GM23338 (cell line): ENCODE data around the gene ESRRB. TPM values are rescaled to one million over a fixed set of nuclear protein-coding genes. Genes with fewer than 3 reads are reported as not detected.

Source experiments
- ATAC-seq: fragments of 200-7000 bp; cut with Tn5 transposase; 3 replicates; pipeline ENCODE4 v1.9.1; 2020
- DNase-seq: peaks from one replicate; pipeline ENCODE4 v3.0.0-alpha.2; 2015; ENCODE audit warnings: low spot score
- H2AFZ ChIP-seq: fragments of 200-600 bp; sonication (generic); 2 replicates; pipeline ENCODE4 v1.8.0; 2016; ENCODE audit warnings: antibody characterized with exemption, mild to moderate bottlenecking, moderate library complexity
- H3F3A ChIP-seq: fragments of 200-600 bp; sonication (generic); replicated peaks from 2 replicates; pipeline ENCODE4 v1.8.0; 2017; ENCODE audit warnings: antibody characterized with exemption, mixed run types, low read depth
- H3K27ac ChIP-seq: fragments of 200-600 bp; sonication (generic); 2 replicates; pipeline ENCODE4 v1.6.1; 2016; ENCODE audit warnings: low read depth
- H3K27me3 ChIP-seq: fragments of 200-600 bp; sonication (generic); 2 replicates; pipeline ENCODE4 v1.8.0; 2016; ENCODE audit warnings: mild to moderate bottlenecking, mixed run types, moderate library complexity; ENCODE audit not compliant: insufficient read depth
- H3K36me3 ChIP-seq: fragments of 200-600 bp; sonication (generic); 2 replicates; pipeline ENCODE4 v1.8.0; 2016; ENCODE audit warnings: mild to moderate bottlenecking; ENCODE audit not compliant: insufficient read depth
- H3K4me1 ChIP-seq: fragments of 200-600 bp; sonication (generic); 2 replicates; pipeline ENCODE4 v1.8.0; 2016; ENCODE audit warnings: mild to moderate bottlenecking, moderate library complexity; ENCODE audit not compliant: insufficient read depth
- H3K4me2 ChIP-seq: fragments of 200-600 bp; sonication (generic); 2 replicates; pipeline ENCODE4 v1.7.1; 2017; ENCODE audit warnings: mixed run types
- H3K4me3 ChIP-seq: fragments of 200-600 bp; sonication (generic); 2 replicates; pipeline ENCODE4 v1.6.1; 2016; ENCODE audit warnings: mixed run types
- H3K79me2 ChIP-seq: fragments of 200-600 bp; sonication (generic); replicated peaks from 2 replicates; pipeline ENCODE4 v1.8.0; 2017; ENCODE audit warnings: mild to moderate bottlenecking; ENCODE audit not compliant: insufficient read depth
- H3K9me2 ChIP-seq: fragments of 200-600 bp; sonication (generic); 2 replicates; pipeline ENCODE4 v1.8.0; 2017; ENCODE audit not compliant: insufficient read depth
- H4K20me1 ChIP-seq: fragments of 200-600 bp; sonication (generic); replicated peaks from 2 replicates; pipeline ENCODE4 v1.8.0; 2017; ENCODE audit warnings: mild to moderate bottlenecking; ENCODE audit not compliant: insufficient read depth
- H3K27ac Mint-ChIP-seq: 2 replicates; pipeline ENCODE4 v1.8.0; 2020; ENCODE audit warnings: inconsistent platforms, mild to moderate bottlenecking, moderate library complexity, mixed read lengths
- H3K27me3 Mint-ChIP-seq: 3 replicates; pipeline ENCODE4 v1.8.0; 2022; ENCODE audit warnings: low read depth, mild to moderate bottlenecking, moderate library complexity, mixed read lengths, inconsistent platforms; ENCODE audit not compliant: insufficient read depth, poor library complexity
- H3K36me3 Mint-ChIP-seq: 3 replicates; pipeline ENCODE4 v1.8.0; 2021; ENCODE audit warnings: low read depth, mild to moderate bottlenecking, inconsistent platforms, moderate library complexity, mixed read lengths
- H3K4me1 Mint-ChIP-seq: 3 replicates; pipeline ENCODE4 v1.8.0; 2020; ENCODE audit warnings: mild to moderate bottlenecking, inconsistent platforms, mixed read lengths
- H3K4me3 Mint-ChIP-seq: 3 replicates; pipeline ENCODE4 v1.8.0; 2021; ENCODE audit warnings: moderate library complexity, mild to moderate bottlenecking, inconsistent platforms, mixed read lengths
- H3K9me3 Mint-ChIP-seq: 3 replicates; pipeline ENCODE4 v1.8.0; 2020; ENCODE audit warnings: moderate library complexity, mild to moderate bottlenecking, inconsistent platforms, mixed read lengths
- CREB1 ChIP-seq: fragments of 250-450 bp; sonication (Bioruptor Pico); IDR thresholded peaks from 2 replicates; pipeline ENCODE4 v1.5.0; 2020; ENCODE audit warnings: low read depth, mild to moderate bottlenecking, moderate library complexity
- EZH2 ChIP-seq: fragments of 200-600 bp; sonication (generic); IDR thresholded peaks from one replicate; pipeline ENCODE4 v1.8.0; 2017; ENCODE audit warnings: antibody characterized with exemption, mild to moderate bottlenecking, low read depth; ENCODE audit not compliant: unreplicated experiment
- EZH2phosphoT487 ChIP-seq: fragments of 200-600 bp; sonication (generic); IDR thresholded peaks from one replicate; pipeline ENCODE4 v1.8.1; 2018; ENCODE audit warnings: antibody characterized with exemption; ENCODE audit not compliant: unreplicated experiment
- NANOG ChIP-seq: IDR thresholded peaks from 2 replicates; pipeline ENCODE4 v1.6.1; 2016; ENCODE audit warnings: antibody characterized with exemption, borderline replicate concordance
- POLR2AphosphoS5 ChIP-seq: IDR thresholded peaks from 2 replicates; pipeline ENCODE4 v1.6.1; 2016; ENCODE audit warnings: antibody characterized with exemption, low read depth
- STAT1 ChIP-seq: IDR thresholded peaks from one replicate; pipeline ENCODE4 v1.6.1; 2016; ENCODE audit warnings: antibody characterized with exemption; ENCODE audit not compliant: unreplicated experiment
- ZNF114 ChIP-seq: fragments of 250-450 bp; sonication (Bioruptor Pico); IDR thresholded peaks from 2 replicates; pipeline ENCODE4 v1.5.0; 2020; ENCODE audit warnings: mild to moderate bottlenecking, moderate library complexity
- ZNF331 ChIP-seq: fragments of 250-450 bp; sonication (Bioruptor Pico); IDR thresholded peaks from 2 replicates; pipeline ENCODE4 v1.5.0; 2020; ENCODE audit warnings: low read depth, mild to moderate bottlenecking, moderate library complexity
- polyA plus RNA-seq: library from polyadenylated mRNA; unstranded; fragments of >200 nt; fragmentation: Nextera tagmentation; extraction: Ambion mirVana; gene quantifications from 2 replicates; pipeline ENCODE4 v1.2.1, GENCODE V29; 2016
- total RNA-seq: library from RNA; depleted of rRNA; stranded (reverse); fragments of >200 nt; shearing (Covaris generic); gene quantifications from 2 replicates; pipeline ENCODE4 v1.2.3, GENCODE V29; 2014
- TF ChIP-seq, protein P1 (sequence below), 2 experiments: fragments of 200-600 bp in 1 of 2; sonication (generic) in 1 of 2; conservative IDR thresholded peaks; 2 replicates each; pipeline versions ENCODE4 v1.5.1 to v1.6.1; 2016 to 2017; ENCODE audit warnings: antibody characterized with exemption in 2 of 2, low read depth in 2 of 2, mild to moderate bottlenecking in 2 of 2, moderate library complexity in 1 of 2
- TF ChIP-seq, protein P2 (sequence below): IDR thresholded peaks from 2 replicates; pipeline ENCODE4 v1.6.1; 2016; ENCODE audit warnings: antibody characterized with exemption

The ESRRB gene
- total and polyA plus RNA-seq, 2 experiments from 2014 or later = 0.31 to 0.52 TPM

DNA sequence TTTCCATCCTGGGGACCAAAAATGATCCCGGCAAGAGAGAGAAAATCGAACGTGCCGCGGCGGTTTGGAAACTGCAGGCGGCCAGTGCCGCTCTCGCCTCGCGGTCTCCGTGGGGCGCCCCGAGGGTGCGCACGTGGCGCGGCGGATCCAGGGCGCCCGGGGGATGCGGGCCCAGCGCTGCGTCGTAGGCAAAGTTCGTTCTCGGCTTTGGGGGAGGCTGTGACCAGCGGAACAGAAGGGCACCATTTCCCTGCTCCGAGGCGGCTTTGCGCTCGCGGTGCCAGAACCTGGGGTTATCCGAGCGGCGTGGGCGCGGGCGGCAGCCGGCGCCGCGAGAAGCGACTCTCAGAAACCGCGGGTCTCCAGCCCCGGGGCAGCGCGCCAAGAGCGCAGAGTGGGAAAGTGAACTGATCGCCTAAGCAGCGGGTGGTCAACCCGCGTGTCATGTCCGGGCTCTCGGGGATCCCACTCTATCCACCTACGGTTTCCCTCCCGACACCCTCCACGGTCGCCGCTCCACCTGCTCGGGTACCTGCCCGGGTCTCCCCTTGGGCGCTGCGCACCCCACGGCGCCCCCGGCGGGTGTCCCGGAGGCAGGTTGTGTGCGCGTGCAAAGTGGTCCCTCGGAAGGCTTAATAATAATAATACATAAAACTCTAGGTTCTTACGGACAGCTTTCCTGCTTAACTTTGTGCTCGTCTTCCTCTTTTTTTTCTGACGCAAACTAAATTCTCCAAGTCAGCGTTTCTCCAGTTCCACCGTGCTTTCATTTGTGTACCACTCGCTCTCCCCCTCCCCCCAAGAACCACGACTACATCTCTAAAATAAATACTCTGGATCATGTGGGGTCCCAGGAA is 1.2 kb downstream of the ESRRB start:
- Histone ChIP-seq H4K20me1 (no peaks in the 10 kb centered on the region), H3K4me2 (peak overlapping the region; percentile 95), H3K9me2 (no peaks in the 10 kb centered on the region), H2AFZ (peak overlapping the region; percentile 98), H3F3A (no peaks in the 10 kb centered on the region), H3K27ac (no peak overlapping the region), H3K27me3 (peaks cover 67% of the 10 kb centered on the region), H3K79me2 (no peaks in the 10 kb centered on the region), H3K36me3 (no peaks in the 10 kb centered on the region), H3K4me1 (0 out of 2 replicates have a peak, but pooled peaks cover 3% of the 10 kb centered on the region), H3K4me3 (peak overlapping the region; percentile 86)
- H3K36me3 Mint-ChIP-seq = peaks cover 3% of the 10 kb centered on the region; the same call in 1 of the 3 replicates
- peak overlapping the region; percentile 96 for H3K4me3 Mint-ChIP-seq
- peaks cover 60% of the 10 kb centered on the region for H3K27me3 Mint-ChIP-seq
- peaks cover 16% of the 10 kb centered on the region for H3K4me1 Mint-ChIP-seq
- ATAC-seq (peak; percentile 20), DNase-seq (peak; percentile 30)
- H3K9me3 Mint-ChIP-seq = no peaks in the 10 kb centered on the region; the same call in 2 of the 3 replicates
- H3K27ac Mint-ChIP-seq = no peak overlapping the region
- TF ChIP-seq STAT1 = no peak
- peak; percentile 43 for TF ChIP-seq EZH2phosphoT487
- TF ChIP-seq, protein P1, sequence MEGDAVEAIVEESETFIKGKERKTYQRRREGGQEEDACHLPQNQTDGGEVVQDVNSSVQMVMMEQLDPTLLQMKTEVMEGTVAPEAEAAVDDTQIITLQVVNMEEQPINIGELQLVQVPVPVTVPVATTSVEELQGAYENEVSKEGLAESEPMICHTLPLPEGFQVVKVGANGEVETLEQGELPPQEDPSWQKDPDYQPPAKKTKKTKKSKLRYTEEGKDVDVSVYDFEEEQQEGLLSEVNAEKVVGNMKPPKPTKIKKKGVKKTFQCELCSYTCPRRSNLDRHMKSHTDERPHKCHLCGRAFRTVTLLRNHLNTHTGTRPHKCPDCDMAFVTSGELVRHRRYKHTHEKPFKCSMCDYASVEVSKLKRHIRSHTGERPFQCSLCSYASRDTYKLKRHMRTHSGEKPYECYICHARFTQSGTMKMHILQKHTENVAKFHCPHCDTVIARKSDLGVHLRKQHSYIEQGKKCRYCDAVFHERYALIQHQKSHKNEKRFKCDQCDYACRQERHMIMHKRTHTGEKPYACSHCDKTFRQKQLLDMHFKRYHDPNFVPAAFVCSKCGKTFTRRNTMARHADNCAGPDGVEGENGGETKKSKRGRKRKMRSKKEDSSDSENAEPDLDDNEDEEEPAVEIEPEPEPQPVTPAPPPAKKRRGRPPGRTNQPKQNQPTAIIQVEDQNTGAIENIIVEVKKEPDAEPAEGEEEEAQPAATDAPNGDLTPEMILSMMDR (conservative IDR thresholded peaks at IDR 0.05; ENCODE audit: low read depth in 2 of 2) = no peak
- no peak for TF ChIP-seq NANOG
- peak; percentile 81 for TF ChIP-seq EZH2
- TF ChIP-seq CREB1 (CRISPR knock-in tag) = no peak

DNA sequence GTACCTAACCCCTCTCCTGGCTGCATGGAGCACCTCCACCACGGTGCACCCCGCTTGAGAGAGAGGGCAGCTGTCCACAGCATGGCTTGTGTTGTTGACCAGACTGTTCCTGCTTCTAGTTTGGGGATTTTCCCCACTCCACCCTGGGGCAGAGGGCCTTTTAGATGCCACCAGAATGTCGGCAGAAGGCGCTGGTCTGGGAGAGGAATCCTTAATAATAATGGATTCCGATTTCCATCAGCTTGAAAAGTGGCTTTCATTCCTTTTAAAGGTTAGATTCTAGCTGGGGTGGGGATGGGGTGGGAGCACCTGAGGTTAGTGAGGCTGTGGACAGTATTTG is 1.8 kb downstream of the ESRRB start:
- peak overlapping the region; percentile 86 for H3K4me3 ChIP-seq
- Mint-ChIP-seq H3K27me3 (peaks cover 60% of the 10 kb centered on the region), H3K4me3 (peak overlapping the region; percentile 96), H3K9me3 (no peaks in the 10 kb centered on the region; the same call in 2 of the 3 replicates), H3K36me3 (peaks cover 3% of the 10 kb centered on the region; the same call in 1 of the 3 replicates), H3K4me1 (peaks cover 16% of the 10 kb centered on the region), H3K27ac (no peak overlapping the region)
- ATAC-seq (no peak), DNase-seq (no peak)
- TF ChIP-seq, protein P1 (conservative IDR thresholded peaks at IDR 0.05; ENCODE audit: low read depth in 2 of 2) = no peak
- TF ChIP-seq ZNF114 (CRISPR knock-in tag) = no peak
- no peak for TF ChIP-seq POLR2AphosphoS5
- TF ChIP-seq, protein P2, sequence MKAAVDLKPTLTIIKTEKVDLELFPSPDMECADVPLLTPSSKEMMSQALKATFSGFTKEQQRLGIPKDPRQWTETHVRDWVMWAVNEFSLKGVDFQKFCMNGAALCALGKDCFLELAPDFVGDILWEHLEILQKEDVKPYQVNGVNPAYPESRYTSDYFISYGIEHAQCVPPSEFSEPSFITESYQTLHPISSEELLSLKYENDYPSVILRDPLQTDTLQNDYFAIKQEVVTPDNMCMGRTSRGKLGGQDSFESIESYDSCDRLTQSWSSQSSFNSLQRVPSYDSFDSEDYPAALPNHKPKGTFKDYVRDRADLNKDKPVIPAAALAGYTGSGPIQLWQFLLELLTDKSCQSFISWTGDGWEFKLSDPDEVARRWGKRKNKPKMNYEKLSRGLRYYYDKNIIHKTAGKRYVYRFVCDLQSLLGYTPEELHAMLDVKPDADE = no peak
- TF ChIP-seq ZNF331 (CRISPR knock-in tag) = no peak
- H4K20me1 ChIP-seq = no peaks in the 10 kb centered on the region
- no peaks in the 10 kb centered on the region for H3K79me2 ChIP-seq
- no peaks in the 10 kb centered on the region for H3F3A ChIP-seq
- no peak overlapping the region for H3K27ac ChIP-seq
- peak overlapping the region; percentile 98 for H2AFZ ChIP-seq
- H3K36me3 ChIP-seq = no peaks in the 10 kb centered on the region
- peaks cover 67% of the 10 kb centered on the region for H3K27me3 ChIP-seq
- H3K4me1 ChIP-seq = 0 out of 2 replicates have a peak, but pooled peaks cover 3% of the 10 kb centered on the region
- H3K9me2 ChIP-seq = no peaks in the 10 kb centered on the region
- peak overlapping the region; percentile 95 for H3K4me2 ChIP-seq
